Activated effector memory CD4-positive, alpha-beta T cell treated with Interleukin-2 at 50 U/mL for 16 hours (primary cell): ENCODE data around the gene PPP2R3A.
"Not testable (repeated sequence)": the region's sequence is repeated elsewhere in the genome, so short reads cannot be mapped to it uniquely, and the experiment has no call there.

Source experiments
- DNase-seq: peaks from one replicate; pipeline ENCODE4 v3.0.0-alpha.2; 2020

Gene PPP2R3A

DNA sequence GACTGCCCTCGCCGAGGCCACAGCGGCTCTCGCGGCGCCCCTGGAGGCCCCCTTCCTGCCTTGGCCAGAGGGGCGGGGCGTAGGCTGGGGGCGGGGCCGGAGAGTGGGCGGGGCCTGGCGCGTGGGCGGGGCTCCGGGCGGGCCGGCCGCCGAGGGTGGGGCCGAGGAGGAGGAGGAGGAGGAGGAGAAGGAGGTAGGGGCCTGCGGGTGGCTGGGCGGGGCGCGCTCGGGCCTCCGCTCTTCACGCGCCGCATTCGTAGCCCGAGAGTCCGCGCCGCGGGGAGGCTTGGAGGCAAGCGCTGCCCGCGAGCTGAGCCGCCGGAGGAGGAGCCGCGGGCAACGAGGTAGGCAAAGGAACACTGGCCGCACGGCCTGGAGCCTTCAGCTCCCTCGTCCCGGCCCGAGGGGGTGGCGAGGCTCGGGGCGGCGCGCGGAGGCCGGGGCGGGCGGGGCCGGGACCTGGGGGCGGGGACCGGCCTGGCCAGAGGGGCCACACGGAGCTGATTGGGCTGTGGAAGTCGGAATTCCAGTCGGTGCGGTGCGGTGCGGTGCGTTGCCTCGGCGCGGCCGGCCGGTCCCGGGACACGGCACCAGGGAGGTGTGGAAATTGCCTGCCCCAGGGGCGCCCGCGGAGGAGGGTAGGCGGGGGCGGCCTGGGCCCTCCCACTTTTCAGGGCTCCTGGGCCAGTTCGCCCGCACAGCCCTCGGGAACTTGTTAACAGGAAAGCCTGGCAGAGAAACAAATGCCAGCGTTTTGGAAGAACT is at the start of gene PPP2R3A:
TSS of gene PPP2R3A (plus strand) at position 223 of the 765 bp plus-strand sequence. CDS start 35,771 bp downstream, outside the sequence.
- DNase-seq: peak; percentile 46

DNA sequence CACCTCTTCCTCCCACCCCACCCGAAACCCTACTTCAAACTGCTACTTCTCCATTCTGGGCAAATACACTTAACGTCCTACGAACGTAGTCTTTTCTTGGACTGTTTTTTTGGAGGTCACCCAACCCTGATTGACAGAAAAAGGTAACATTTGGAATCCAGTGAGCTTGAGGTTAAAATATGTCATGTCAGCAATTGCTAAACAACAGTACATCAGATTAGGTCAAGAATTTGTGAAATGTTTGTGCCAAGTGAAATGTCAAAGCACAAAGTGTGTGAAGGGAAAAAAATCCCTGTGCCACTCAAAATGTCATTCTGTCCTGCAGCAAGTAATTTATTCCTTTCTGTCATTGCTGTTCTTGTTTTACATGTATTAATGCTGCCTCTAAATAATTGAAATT is 49.2 kb upstream of the PPP2R3A start:
- DNase-seq: no peak

DNA sequence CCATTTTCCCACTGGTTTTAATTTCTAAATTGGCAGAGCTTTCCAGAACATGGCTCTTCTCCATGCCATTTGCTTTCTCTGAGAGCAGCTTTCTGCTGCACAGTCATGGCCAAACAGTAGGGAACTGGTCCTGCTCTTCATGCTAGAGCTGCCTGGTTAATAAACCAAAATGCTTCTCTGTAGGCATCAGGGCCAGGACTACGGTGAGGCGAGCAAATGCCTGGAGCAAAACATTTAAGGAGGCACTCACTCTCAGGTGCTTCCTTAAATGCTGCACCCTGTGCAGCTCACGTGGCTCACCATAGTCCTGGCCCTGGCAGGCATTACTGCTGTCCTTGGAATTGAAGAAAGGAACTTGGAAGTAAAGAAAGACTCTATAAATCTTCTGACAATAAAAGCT is 48.5 kb upstream of the PPP2R3A start:
- DNase-seq: no peak

- DNase-seq: no peak
Observed at GRCh38 chr3:135917927-135918597, 47.5 kb upstream of the PPP2R3A start.

GRCh38 chr3:135918600-135918999 is 46.9 kb upstream of the PPP2R3A start:
- no peak for DNase-seq

DNA sequence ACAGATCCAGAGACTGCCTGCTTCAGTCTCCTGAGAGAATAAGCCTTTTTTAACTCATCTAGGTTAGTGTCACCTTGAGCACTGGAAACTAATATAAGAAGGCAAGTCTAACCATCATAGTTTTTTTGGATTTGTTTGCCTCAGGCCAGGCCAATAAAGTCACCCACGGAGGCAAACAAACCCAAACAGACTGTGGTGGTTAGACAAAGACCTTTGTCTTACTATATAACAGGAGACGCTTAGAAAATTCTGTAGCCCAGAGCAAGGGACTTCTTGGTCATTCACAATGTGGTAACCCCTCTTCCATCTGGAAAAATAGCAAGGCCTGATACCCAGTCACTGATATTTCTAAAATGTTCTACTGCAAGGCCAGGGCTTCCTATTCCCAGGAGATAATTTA is 45.3 kb upstream of the PPP2R3A start:
- no peak for DNase-seq

GRCh38 chr3:135922903-135923250 is 42.7 kb upstream of the PPP2R3A start:
- no peak for DNase-seq

- DNase-seq: no peak
Observed at GRCh38 chr3:135924506-135924905, 41.0 kb upstream of the PPP2R3A start.

DNA sequence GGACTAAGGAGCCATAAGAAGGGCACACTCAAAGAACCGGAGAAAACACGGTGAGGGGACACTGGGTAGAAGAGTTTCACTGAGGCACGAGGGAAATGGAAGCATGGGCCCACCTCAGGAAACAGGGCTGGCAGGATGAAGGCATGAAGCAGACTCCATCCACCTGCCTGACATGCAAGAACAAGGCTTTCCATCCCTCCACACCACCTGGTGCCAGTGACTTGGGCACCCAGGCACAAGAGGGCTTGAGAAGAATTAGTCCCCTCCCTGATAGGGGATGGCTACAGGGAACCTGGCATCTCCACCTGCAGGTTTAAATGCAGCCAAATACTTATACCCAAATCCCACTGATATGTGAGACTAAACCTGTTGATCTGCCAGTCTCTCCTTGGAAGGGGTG is 38.9 kb upstream of the PPP2R3A start:
- DNase-seq: no peak

- no peak for DNase-seq
Observed at GRCh38 chr3:135927155-135927554, 38.4 kb upstream of the PPP2R3A start.

DNA sequence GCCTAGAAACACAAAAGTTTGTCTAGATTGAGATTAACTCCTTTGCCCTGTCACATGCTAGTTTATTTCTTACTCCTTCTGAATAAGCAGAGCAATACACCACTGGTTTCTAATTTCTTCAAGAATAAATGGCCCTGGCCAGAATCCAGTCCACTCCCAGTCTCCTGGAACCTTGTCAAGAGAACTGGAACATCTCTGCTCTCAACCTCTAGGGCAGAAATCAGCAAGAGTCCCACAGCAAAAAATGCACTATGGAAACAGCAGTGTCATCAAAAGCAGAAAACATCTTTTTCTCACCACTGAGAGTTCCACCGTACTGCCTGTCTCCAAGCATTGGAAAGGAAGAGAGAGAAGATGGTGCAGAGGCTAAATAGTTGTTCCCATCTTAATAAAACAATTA is 35.9 kb upstream of the PPP2R3A start:
- no peak for DNase-seq

- no peak for DNase-seq
Observed at GRCh38 chr3:135930255-135930654, 35.3 kb upstream of the PPP2R3A start.

GRCh38 chr3:135935171-135935570 is 30.4 kb upstream of the PPP2R3A start:
- DNase-seq: not testable (repeated sequence)

DNA sequence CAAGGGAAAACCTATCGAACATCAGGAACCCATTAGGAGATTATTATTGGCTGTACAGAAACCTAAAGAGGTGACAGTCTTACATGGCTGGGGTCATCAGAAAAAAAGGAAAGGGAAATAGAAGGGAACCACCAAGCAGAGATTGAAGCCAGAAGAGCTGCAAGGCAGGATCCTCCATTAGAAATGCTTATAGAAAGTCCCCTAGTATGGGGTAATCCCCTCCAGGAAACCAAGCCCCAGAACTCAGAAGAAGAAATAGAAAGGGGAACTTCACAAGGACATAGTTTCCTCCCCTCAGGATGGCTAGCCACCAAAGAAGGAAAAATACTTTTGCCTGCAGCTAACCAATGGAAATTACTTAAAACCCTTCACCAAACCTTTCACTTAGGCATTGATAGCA is 27.8 kb upstream of the PPP2R3A start:
- DNase-seq: not testable (repeated sequence)

GRCh38 chr3:135944831-135945230 is 20.7 kb upstream of the PPP2R3A start:
- no peak for DNase-seq

DNA sequence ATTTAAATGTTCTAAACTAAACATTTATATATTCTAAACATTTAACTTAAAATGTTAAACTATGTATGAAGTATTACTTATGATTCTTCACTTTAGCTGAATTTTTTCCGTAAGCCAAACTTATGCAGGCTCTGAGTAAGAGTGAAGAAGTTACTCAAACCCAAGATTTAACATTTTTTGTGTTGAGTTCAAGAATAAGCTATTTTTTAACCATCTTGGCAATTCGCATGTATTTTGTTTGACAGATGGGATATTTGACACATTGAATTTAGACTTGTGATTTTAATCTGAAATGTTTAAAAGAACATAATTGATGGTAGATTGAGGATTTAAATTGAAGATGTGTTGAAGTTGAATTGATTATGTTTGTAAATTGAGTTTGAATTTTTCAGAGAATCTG is 14.6 kb upstream of the PPP2R3A start:
- no peak for DNase-seq

- DNase-seq: no peak
Observed at GRCh38 chr3:135964160-135964955, 1.2 kb upstream of the PPP2R3A start.

GRCh38 chr3:135965129-135965505 is 411 bp upstream of the PPP2R3A start:
- no peak for DNase-seq

GRCh38 chr3:135966271-135966961 is 888 bp downstream of the PPP2R3A start:
- DNase-seq: no peak

- DNase-seq: no peak
Observed at GRCh38 chr3:135966962-135967274, 1.4 kb downstream of the PPP2R3A start.

DNA sequence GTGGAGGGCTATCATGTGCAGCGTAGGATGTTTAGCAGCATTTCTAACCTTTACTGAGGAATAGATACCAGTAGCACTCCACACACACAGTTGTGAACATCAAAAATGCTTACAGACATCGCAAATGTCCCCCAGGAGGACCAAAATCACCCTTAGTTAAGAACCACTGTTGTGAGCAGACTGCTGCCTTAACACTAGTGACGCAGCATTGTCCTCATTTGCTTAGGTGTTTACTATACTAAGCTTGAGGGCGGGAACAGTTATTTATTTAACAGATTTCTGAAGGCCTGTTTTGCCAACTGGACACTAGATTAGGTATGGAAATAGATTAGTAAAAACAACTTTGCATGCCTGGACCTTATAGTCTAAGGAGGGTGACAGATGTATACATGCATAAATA is 2.3 kb downstream of the PPP2R3A start:
- DNase-seq: no peak

DNA sequence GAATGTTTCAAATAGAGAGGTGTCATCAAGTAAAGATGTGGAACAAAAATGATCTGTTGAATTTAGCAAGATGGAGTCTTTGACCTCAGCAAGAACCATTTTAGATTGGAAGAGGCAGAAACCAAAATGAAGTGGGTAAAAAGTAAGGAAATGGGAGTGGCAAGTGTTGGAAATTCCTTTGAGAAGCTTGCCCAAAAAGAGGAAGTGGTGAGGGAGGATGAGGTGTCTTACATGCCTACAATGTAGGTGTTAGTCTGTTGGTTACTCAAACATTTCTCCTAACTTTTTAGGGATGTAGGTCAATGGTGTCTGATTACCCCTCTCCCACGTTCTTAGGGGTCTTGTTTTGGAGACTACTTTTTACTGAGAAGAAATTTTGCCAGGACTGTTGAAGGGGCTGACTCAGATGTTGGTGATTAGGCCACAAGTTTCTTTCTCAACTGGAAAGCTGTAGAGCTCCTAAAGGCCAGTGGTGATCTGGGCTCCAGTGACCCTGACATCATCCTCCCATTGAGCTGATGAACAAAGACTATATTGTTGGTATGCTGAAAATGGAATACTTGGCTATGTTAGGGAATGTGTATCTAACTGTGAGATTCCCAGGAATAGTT is 5.1 kb downstream of the PPP2R3A start:
- no peak for DNase-seq

GRCh38 chr3:135973841-135974240 is 8.3 kb downstream of the PPP2R3A start:
- no peak for DNase-seq
